ENCODE results near the gene ASIC2. TPM values are rescaled to one million over a fixed set of nuclear protein-coding genes. Genes with fewer than 3 reads are reported as not detected.

Gene ASIC2
- total RNA-seq, 3 donors from 2014 or later: 0.15 to 0.16 TPM; not detected in 1

GRCh38 chr17:33204701-33205100 is 88.4 kb downstream of the ASIC2 start:
- Histone ChIP-seq H3K36me3 (no peaks in the 10 kb centered on the region), H3K27me3 (peaks cover 0 to 14% of the 10 kb centered on the region in 2 donors), H3K27ac (no peak overlapping the region), H3K4me1 (no peaks in the 10 kb centered on the region), H3K9me3 (no peaks in the 10 kb centered on the region), H3K4me3 (no peak overlapping the region)
- TF ChIP-seq, protein P1, sequence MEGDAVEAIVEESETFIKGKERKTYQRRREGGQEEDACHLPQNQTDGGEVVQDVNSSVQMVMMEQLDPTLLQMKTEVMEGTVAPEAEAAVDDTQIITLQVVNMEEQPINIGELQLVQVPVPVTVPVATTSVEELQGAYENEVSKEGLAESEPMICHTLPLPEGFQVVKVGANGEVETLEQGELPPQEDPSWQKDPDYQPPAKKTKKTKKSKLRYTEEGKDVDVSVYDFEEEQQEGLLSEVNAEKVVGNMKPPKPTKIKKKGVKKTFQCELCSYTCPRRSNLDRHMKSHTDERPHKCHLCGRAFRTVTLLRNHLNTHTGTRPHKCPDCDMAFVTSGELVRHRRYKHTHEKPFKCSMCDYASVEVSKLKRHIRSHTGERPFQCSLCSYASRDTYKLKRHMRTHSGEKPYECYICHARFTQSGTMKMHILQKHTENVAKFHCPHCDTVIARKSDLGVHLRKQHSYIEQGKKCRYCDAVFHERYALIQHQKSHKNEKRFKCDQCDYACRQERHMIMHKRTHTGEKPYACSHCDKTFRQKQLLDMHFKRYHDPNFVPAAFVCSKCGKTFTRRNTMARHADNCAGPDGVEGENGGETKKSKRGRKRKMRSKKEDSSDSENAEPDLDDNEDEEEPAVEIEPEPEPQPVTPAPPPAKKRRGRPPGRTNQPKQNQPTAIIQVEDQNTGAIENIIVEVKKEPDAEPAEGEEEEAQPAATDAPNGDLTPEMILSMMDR (IDR thresholded peaks at IDR 0.05): no peak
- no peak for TF ChIP-seq POLR2AphosphoS5 (IDR thresholded peaks at IDR 0.05)
- no peak for TF ChIP-seq POLR2A (IDR thresholded peaks at IDR 0.05)
- intact Hi-C loops (cut with DNase I; ENCODE audit: low total_unique reads): no loop called here
- no peak for DNase-seq (ENCODE audit: low spot score in 2 of 2)

DNA sequence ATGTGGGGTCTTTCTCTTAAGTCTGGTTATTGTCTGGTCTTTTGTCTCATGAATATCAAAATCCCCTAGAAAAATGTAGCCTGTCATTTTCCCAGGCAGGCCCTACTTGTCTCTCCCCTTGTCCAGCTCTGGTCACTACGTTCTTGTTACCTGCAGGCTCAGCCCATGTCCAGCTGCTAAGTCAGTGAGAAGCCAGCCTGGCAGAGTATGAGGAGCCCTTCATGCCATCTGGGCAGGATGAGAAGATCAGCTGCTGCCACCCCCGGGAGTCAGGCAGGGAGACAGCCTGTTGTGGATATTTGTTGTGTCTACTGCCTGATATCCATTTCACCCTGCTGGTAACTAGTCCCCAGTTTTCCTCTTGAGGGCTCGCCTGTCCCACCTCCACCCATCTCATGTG is 88.9 kb downstream of the ASIC2 start:
- no peaks in the 10 kb centered on the region for H3K4me1 ChIP-seq
- H3K4me3 ChIP-seq: no peak overlapping the region
- intact Hi-C loops (cut with DNase I; ENCODE audit: low total_unique reads): no loop called here
- no peaks in the 10 kb centered on the region for H3K36me3 ChIP-seq
- TF ChIP-seq POLR2A (IDR thresholded peaks at IDR 0.05) (no peak), POLR2AphosphoS5 (IDR thresholded peaks at IDR 0.05) (no peak)
- TF ChIP-seq, protein P1 (IDR thresholded peaks at IDR 0.05): no peak
- no peak overlapping the region for H3K27ac ChIP-seq
- H3K27me3 ChIP-seq: peaks cover 0 to 14% of the 10 kb centered on the region in 2 donors
- DNase-seq (ENCODE audit: low spot score in 2 of 2): no peak
- H3K9me3 ChIP-seq: no peaks in the 10 kb centered on the region

- peaks cover 0 to 14% of the 10 kb centered on the region in 2 donors for H3K27me3 ChIP-seq
- no peak for TF ChIP-seq POLR2AphosphoS5 (IDR thresholded peaks at IDR 0.05)
- no peak for TF ChIP-seq POLR2A (IDR thresholded peaks at IDR 0.05)
- TF ChIP-seq, protein P1 (IDR thresholded peaks at IDR 0.05): no peak
- no peaks in the 10 kb centered on the region for H3K9me3 ChIP-seq
- H3K4me1 ChIP-seq: no peaks in the 10 kb centered on the region
- intact Hi-C loops (cut with DNase I; ENCODE audit: low total_unique reads): loop anchor here (1.0 kb wide), 1 partner anchor 24 kb away; no protein-coding TSS in a partner anchor
- no peak overlapping the region for H3K27ac ChIP-seq
- no peak for DNase-seq (ENCODE audit: low spot score in 2 of 2)
- H3K4me3 ChIP-seq: no peak overlapping the region
- no peaks in the 10 kb centered on the region for H3K36me3 ChIP-seq
Observed at GRCh38 chr17:33202796-33203495, 90.1 kb downstream of the ASIC2 start.

DNA sequence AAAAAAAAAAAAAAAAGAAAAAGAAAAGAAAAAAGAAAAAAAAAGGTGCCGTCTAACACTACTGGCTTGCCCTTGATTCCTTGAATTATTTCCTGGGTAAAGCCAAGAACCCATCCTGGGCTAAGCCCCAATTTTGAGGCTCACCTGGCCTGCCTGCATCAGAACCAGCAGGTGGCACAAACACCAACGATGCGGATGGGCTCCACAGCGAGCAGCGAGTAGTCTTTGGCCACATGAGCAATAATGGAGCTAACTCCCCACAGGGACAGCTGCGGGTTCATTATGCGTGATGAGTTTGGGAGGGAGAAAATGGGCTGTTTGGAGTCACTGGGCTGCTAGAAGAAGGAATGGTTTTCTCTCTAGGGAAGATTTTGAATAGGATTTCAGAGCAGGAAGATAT is 91.1 kb downstream of the ASIC2 start:
- no peak overlapping the region for H3K27ac ChIP-seq
- TF ChIP-seq, protein P1 (IDR thresholded peaks at IDR 0.05): no peak
- no peak for TF ChIP-seq POLR2AphosphoS5 (IDR thresholded peaks at IDR 0.05)
- TF ChIP-seq POLR2A (IDR thresholded peaks at IDR 0.05): no peak
- H3K4me3 ChIP-seq: no peak overlapping the region
- no peak for DNase-seq (ENCODE audit: low spot score in 2 of 2)
- H3K36me3 ChIP-seq: no peaks in the 10 kb centered on the region
- H3K4me1 ChIP-seq: no peaks in the 10 kb centered on the region
- H3K9me3 ChIP-seq: no peaks in the 10 kb centered on the region
- intact Hi-C loops (cut with DNase I; ENCODE audit: low total_unique reads): loop anchor here (1.0 kb wide), 1 partner anchor 23 kb away; no protein-coding TSS in a partner anchor
- peaks cover 0 to 14% of the 10 kb centered on the region in 2 donors for H3K27me3 ChIP-seq

- no peak overlapping the region for H3K4me3 ChIP-seq
- intact Hi-C loops (cut with DNase I; ENCODE audit: low total_unique reads): no loop called here
- no peaks in the 10 kb centered on the region for H3K9me3 ChIP-seq
- H3K27me3 ChIP-seq: peaks cover 0 to 14% of the 10 kb centered on the region in 2 donors
- no peaks in the 10 kb centered on the region for H3K4me1 ChIP-seq
- no peak overlapping the region for H3K27ac ChIP-seq
- H3K36me3 ChIP-seq: no peaks in the 10 kb centered on the region
- TF ChIP-seq, protein P1 (IDR thresholded peaks at IDR 0.05): no peak
- TF ChIP-seq POLR2A (IDR thresholded peaks at IDR 0.05) (no peak), POLR2AphosphoS5 (IDR thresholded peaks at IDR 0.05) (no peak)
- no peak for DNase-seq (ENCODE audit: low spot score in 2 of 2)
Observed at GRCh38 chr17:33201283-33201682, 91.8 kb downstream of the ASIC2 start.
